CD4-positive, alpha-beta T cell (primary cell): Measurements from ENCODE around the gene ACSL3. TPM values are rescaled to one million over a fixed set of nuclear protein-coding genes. Genes with fewer than 3 reads are reported as not detected.

Source experiments
- total RNA-seq, 174 experiments: library from RNA in 2 of 174; stranded (reverse) in 2 of 174; gene quantifications; one replicate each; pipeline ENCODE4 v1.2.3 and lab custom pipeline; 2021 to 2026

Gene ACSL3
- total RNA-seq, 2 experiments from 2014 or later: 65.5 to 66.6 TPM

Other genes with a start within 250 kb of the ACSL3 start
- 1 to 10 TPM; 7.8 to 8.7 TPM for gene FARSB, start 204.9 kb upstream of the ACSL3 start, total RNA-seq
- gene MOGAT1, start 189.4 kb upstream of the ACSL3 start, total RNA-seq: not detected
- not detected for gene KCNE4, start 191.2 kb downstream of the ACSL3 start, total RNA-seq